ENCODE data around the gene EMILIN3.

The EMILIN3 gene

DNA sequence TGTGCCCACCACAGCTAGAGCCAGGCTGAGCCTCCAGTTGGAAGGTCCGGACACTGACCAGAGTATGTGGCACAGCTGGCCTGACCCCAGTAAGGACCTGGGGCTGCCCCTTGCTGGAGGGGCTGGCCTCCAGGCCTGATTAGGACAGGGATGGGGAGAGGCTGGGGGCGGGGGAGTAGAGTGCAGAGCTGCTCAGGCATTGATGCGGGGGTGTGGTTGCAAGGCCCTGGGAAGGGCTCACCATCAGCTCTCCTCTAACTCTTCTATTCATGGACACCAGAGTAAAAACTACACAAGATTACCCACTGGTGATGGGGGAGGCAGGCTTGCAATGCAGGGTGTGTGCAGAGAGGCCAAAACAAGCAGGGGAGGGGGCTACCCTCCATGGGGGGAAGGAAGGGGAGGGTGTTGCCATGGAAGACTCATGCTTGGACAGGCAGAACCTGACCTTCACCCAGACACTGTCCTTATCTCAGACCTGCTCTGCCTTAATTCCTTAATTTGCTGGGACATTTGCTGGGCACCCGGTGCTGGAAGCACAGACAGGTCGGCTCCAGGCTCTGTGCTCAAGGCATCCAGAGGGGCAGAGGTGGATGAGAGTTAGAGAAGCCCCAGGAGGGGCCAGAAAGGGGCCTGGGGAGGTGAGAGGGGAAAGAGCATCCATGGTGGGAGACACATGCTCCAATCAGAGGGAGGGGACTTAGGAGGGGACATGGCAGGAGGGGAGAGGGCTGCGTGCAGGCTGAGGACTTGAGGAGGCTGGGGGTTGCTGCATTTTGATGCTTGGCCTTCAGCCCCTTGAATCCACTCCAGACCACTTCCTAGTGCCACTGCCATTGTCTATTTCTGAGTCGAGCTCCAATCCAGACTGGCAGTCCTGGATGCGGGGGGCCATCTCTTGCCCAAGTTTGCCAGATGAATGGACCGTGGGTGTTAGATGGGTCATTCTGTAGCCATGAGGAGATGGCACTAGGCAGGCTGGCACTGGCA lies 7.6 kb upstream of the EMILIN3 start:
- H3K9me3 ChIP-seq (ENCODE audit: insufficient read depth, low read length, severe bottlenecking), result no peaks in the 10 kb centered on the region
- no peaks in the 10 kb centered on the region for H3K4me1 ChIP-seq (ENCODE audit: insufficient read depth, low read length)
- no peak overlapping the region for H2AFZ ChIP-seq (ENCODE audit: low read depth, low read length)
- no peaks in the 10 kb centered on the region for H3K79me2 ChIP-seq (ENCODE audit: insufficient read depth, low read length)
- H3K4me3 ChIP-seq (ENCODE audit: low read depth in 1 of 2, low read length in 2 of 2), result no peak overlapping the region
- no peak for ATAC-seq (ENCODE audit: insufficient read depth, low read depth)
- H4K20me1 ChIP-seq (ENCODE audit: insufficient read depth, low read length), result no peaks in the 10 kb centered on the region
- peaks cover 13% of the 10 kb centered on the region for H3K27me3 ChIP-seq (ENCODE audit: insufficient read depth, low read length, poor library complexity)
- H3K9ac ChIP-seq (ENCODE audit: low read depth, low read length), result no peak overlapping the region
- TF ChIP-seq CTCF (IDR thresholded peaks at IDR 0.05; ENCODE audit: borderline replicate concordance, extremely low read depth, low read length, poor library complexity, severe bottlenecking), result no peak
- TF ChIP-seq EZH2 (IDR thresholded peaks at IDR 0.05; ENCODE audit: borderline replicate concordance, low read depth, low read length, severe bottlenecking), result no peak
- no peaks in the 10 kb centered on the region for H3K36me3 ChIP-seq (ENCODE audit: insufficient read depth, low read length)
- no peak for DNase-seq
- no peak overlapping the region for H3K27ac ChIP-seq (ENCODE audit: low read length)
- no peak overlapping the region for H3K4me2 ChIP-seq (ENCODE audit: insufficient read depth, low read length)

DNA sequence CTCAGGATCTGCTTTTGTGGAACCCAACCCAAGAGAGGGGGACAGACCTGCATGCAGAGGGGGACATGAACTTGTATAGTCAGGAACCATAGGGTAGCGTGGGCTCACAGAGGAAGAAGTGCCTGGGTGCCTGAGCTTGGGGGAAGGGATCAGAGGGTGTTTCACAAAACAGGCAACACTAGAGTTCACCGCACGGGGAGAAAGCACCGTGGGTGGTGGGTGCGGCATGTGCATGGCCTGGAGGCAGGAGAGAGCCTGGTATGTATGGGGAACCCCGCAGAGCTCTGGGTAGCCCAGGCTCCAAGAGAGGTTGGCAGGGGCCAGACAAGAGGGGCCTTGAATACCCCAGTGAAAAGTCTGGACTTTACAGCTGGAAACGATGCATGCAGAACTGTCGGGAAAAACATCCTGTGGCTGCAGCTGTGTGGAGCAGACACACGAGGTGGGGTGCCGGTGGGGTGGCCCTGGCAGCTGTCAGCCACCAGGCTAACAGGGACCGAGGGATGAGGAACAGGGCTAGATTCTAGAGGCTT lies 6.7 kb upstream of the EMILIN3 start:
- H2AFZ ChIP-seq (ENCODE audit: low read depth, low read length), result no peak overlapping the region
- H3K4me3 ChIP-seq (ENCODE audit: low read depth in 1 of 2, low read length in 2 of 2), result no peak overlapping the region
- H3K79me2 ChIP-seq (ENCODE audit: insufficient read depth, low read length), result no peaks in the 10 kb centered on the region
- no peak for DNase-seq
- H3K27ac ChIP-seq (ENCODE audit: low read length), result no peak overlapping the region
- H3K9me3 ChIP-seq (ENCODE audit: insufficient read depth, low read length, severe bottlenecking), result no peaks in the 10 kb centered on the region
- TF ChIP-seq CTCF (IDR thresholded peaks at IDR 0.05; ENCODE audit: borderline replicate concordance, extremely low read depth, low read length, poor library complexity, severe bottlenecking) (no peak), EZH2 (IDR thresholded peaks at IDR 0.05; ENCODE audit: borderline replicate concordance, low read depth, low read length, severe bottlenecking) (no peak)
- no peaks in the 10 kb centered on the region for H3K4me1 ChIP-seq (ENCODE audit: insufficient read depth, low read length)
- H3K9ac ChIP-seq (ENCODE audit: low read depth, low read length), result no peak overlapping the region
- no peaks in the 10 kb centered on the region for H4K20me1 ChIP-seq (ENCODE audit: insufficient read depth, low read length)
- no peak overlapping the region for H3K4me2 ChIP-seq (ENCODE audit: insufficient read depth, low read length)
- H3K36me3 ChIP-seq (ENCODE audit: insufficient read depth, low read length), result no peaks in the 10 kb centered on the region
- no peak for ATAC-seq (ENCODE audit: insufficient read depth, low read depth)
- peaks cover 12% of the 10 kb centered on the region for H3K27me3 ChIP-seq (ENCODE audit: insufficient read depth, low read length, poor library complexity)

DNA sequence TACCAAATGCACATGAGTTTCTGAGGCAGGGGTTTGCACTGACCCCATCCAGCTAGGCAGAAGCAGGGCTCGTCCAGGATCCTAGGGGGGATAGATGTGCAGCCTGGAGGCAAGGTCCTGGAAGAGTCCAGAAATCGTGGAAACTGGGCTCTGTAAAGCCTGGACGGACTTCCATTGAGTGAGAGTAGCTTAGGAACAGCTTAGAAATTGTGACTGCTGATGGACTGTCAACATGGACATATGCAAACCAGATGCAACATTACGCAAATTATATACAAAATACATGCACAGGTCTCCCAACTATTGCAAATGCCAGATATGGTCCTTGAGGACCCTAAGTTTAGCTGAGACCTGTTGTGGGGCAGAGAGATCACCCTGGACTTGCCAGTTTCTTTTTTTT lies 4.8 kb upstream of the EMILIN3 start:
- DNase-seq, result no peak
- no peak for TF ChIP-seq CTCF (IDR thresholded peaks at IDR 0.05; ENCODE audit: borderline replicate concordance, extremely low read depth, low read length, poor library complexity, severe bottlenecking)
- no peak for TF ChIP-seq EZH2 (IDR thresholded peaks at IDR 0.05; ENCODE audit: borderline replicate concordance, low read depth, low read length, severe bottlenecking)
- Histone ChIP-seq H3K36me3 (ENCODE audit: insufficient read depth, low read length) (no peaks in the 10 kb centered on the region), H3K9ac (ENCODE audit: low read depth, low read length) (no peak overlapping the region), H4K20me1 (ENCODE audit: insufficient read depth, low read length) (no peaks in the 10 kb centered on the region), H2AFZ (ENCODE audit: low read depth, low read length) (no peak overlapping the region), H3K27me3 (ENCODE audit: insufficient read depth, low read length, poor library complexity) (peaks cover 5% of the 10 kb centered on the region), H3K79me2 (ENCODE audit: insufficient read depth, low read length) (no peaks in the 10 kb centered on the region), H3K9me3 (ENCODE audit: insufficient read depth, low read length, severe bottlenecking) (no peaks in the 10 kb centered on the region), H3K4me2 (ENCODE audit: insufficient read depth, low read length) (no peak overlapping the region), H3K27ac (ENCODE audit: low read length) (no peak overlapping the region), H3K4me3 (ENCODE audit: low read depth in 1 of 2, low read length in 2 of 2) (no peak overlapping the region), H3K4me1 (ENCODE audit: insufficient read depth, low read length) (no peaks in the 10 kb centered on the region)
- ATAC-seq (ENCODE audit: insufficient read depth, low read depth), result no peak

Measured in DND-41 (cell line).